ENCODE measurements around the gene ZBED1.

Gene ZBED1

GRCh38 chrX:2450681-2451080 is 50.1 kb downstream of the ZBED1 start:
- no peak for DNase-seq

GRCh38 chrX:2449135-2449886 is 51.5 kb downstream of the ZBED1 start:
- no peak for DNase-seq

- DNase-seq = no peak
Measured at GRCh38 chrX:2447484-2447883, 53.3 kb downstream of the ZBED1 start.

- no peak for DNase-seq
Measured at GRCh38 chrX:2446815-2447214, 54.0 kb downstream of the ZBED1 start.

DNA sequence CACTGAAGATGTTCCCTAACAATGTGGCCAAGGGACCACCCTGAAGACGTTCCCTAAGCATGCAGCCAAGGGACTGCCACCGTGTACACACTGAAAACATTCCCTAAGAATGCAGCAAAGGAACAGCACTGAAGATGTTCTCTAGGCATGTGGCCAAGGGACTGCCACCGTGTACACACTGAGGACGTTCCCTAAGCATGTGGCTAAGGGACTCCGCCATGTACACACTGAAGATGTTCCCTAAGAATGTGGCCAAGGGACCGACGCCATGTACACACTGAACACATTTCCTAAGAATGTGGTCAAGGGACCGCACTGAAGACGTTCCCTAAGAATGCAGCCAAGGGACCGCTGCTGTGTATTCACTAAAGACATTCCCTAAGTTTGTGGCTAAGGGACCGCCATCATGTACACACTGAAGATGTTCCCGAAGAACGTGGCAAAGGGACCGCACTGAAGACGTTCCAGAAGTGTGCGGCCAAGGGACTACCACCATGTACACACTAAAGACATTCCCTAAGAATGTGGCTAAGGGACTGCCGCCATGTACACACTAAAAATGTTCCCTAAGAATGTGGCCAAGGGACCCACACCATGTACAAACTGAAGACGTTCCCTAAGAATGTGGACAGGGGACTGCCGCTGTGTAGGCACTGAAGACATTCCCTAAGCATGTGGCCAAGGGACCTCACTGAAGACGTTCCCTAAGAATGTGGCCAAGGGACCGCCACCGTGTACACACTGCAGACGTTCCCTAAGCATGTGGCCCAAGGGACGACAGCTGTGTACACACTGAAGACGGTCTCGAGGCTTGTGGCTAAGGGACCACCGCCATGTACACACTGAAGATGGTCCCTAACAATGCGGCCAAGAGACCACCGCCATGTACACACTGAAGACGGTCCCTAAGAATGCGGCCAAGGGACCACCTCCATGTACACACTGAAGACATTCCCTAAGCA is 54.8 kb downstream of the ZBED1 start:
- no peak for DNase-seq

GRCh38 chrX:2442694-2443093 is 58.1 kb downstream of the ZBED1 start:
- DNase-seq = no peak

- no peak for DNase-seq
Measured at GRCh38 chrX:2441466-2441865, 59.3 kb downstream of the ZBED1 start.

- DNase-seq = no peak
Measured at GRCh38 chrX:2439613-2440012, 61.2 kb downstream of the ZBED1 start.

All from right forelimb (tissue), 1 donor.